ENCODE data around the gene ABCC3. TPM values are rescaled to one million over a fixed set of nuclear protein-coding genes. Genes with fewer than 3 reads are reported as not detected.

Gene ABCC3
- total RNA-seq, 2 donors from 2014 or later = 1.4 to 4.5 TPM

DNA sequence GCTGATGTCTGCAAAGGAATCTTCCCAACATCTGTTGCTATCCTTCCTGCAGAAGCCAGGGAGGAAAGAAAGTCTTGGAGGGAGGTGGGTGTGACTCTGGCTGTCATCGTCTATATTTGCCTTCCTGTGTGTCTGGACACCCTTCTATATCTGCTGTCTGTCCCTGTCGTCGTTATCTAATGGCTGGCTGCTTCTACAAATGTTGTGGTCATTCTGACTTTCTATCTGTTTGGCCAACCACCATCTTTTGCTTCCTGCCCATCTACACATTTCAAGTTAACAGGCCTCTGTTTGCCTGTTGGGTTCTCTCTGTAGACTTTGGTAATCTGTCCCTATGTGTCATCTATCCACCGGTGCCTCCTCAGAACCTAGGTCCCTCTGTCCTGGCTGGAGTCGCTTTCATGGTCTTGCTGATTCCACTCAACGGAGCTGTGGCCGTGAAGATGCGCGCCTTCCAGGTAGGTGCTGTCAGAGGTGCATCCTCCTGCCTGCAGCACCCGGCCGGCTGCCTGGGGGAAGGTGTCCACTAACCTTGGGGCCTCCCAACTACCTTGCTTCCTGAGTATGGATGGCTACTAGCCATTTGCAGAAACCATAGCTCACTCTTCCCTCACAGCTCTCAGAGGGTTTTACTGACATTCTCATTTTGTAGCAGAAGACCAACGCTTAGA lies 30.2 kb downstream of the ABCC3 start:
- Histone ChIP-seq H3K9me3 (no peaks in the 10 kb centered on the region), H3K27me3 (no peaks in the 10 kb centered on the region), H3K36me3 (no peaks in the 10 kb centered on the region), H3K4me3 (no peak overlapping the region), H3K4me1 (peaks cover 0 to 26% of the 10 kb centered on the region in 2 donors), H3K27ac (no peak overlapping the region)
- TF ChIP-seq, protein P1, sequence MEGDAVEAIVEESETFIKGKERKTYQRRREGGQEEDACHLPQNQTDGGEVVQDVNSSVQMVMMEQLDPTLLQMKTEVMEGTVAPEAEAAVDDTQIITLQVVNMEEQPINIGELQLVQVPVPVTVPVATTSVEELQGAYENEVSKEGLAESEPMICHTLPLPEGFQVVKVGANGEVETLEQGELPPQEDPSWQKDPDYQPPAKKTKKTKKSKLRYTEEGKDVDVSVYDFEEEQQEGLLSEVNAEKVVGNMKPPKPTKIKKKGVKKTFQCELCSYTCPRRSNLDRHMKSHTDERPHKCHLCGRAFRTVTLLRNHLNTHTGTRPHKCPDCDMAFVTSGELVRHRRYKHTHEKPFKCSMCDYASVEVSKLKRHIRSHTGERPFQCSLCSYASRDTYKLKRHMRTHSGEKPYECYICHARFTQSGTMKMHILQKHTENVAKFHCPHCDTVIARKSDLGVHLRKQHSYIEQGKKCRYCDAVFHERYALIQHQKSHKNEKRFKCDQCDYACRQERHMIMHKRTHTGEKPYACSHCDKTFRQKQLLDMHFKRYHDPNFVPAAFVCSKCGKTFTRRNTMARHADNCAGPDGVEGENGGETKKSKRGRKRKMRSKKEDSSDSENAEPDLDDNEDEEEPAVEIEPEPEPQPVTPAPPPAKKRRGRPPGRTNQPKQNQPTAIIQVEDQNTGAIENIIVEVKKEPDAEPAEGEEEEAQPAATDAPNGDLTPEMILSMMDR (IDR thresholded peaks at IDR 0.05) = no peak
- DNase-seq (ENCODE audit: low spot score) = no peak

DNA sequence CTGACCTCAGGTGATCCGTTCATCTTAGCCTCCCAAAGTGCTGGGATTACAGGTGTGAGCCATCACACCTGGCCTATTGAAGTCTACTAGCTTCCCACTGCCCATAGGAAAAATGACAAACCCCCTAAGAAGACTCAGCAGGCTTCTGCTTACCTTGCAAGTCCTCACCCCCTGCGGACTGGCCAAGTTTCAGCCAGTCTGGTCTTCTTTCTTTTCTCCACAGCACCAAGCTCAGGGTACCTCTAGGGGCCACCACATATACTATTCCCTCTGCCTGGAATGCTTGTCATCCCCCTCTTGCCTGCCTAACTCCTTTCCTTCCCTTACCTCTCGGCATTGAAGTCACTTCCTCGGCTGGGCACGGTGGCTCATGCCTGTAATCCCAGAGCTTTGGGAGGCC lies 31.2 kb downstream of the ABCC3 start:
- Histone ChIP-seq H3K9me3 (no peaks in the 10 kb centered on the region), H3K4me1 (peaks cover 0 to 17% of the 10 kb centered on the region in 2 donors), H3K27ac (no peak overlapping the region), H3K27me3 (no peaks in the 10 kb centered on the region), H3K4me3 (no peak overlapping the region), H3K36me3 (no peaks in the 10 kb centered on the region)
- TF ChIP-seq, protein P1 (IDR thresholded peaks at IDR 0.05) = no peak
- DNase-seq (ENCODE audit: low spot score) = no peak

DNA sequence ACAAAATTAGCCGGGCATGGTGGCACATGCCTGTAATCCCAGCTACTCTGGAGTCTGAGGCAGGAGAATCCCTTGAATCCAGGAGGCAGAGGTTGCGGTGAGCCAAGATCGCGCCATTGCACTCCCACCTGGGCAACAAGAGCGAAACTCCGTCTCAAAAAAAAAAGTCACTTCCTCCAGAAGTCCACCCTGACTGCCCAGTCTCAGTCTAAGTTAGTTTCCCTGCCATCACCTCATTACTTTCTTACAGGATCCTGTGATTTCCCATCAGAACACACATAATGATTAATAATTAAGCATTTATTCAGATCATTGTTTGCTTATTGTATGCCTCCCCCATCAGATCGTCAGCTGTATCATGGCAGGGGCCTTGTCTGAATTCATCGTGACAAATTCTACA lies 31.6 kb downstream of the ABCC3 start:
- DNase-seq (ENCODE audit: low spot score) = no peak
- Histone ChIP-seq H3K9me3 (no peaks in the 10 kb centered on the region), H3K36me3 (no peaks in the 10 kb centered on the region), H3K27me3 (no peaks in the 10 kb centered on the region), H3K27ac (no peak overlapping the region), H3K4me3 (no peak overlapping the region), H3K4me1 (peaks cover 0 to 12% of the 10 kb centered on the region in 2 donors)
- TF ChIP-seq, protein P1 (IDR thresholded peaks at IDR 0.05) = no peak

DNA sequence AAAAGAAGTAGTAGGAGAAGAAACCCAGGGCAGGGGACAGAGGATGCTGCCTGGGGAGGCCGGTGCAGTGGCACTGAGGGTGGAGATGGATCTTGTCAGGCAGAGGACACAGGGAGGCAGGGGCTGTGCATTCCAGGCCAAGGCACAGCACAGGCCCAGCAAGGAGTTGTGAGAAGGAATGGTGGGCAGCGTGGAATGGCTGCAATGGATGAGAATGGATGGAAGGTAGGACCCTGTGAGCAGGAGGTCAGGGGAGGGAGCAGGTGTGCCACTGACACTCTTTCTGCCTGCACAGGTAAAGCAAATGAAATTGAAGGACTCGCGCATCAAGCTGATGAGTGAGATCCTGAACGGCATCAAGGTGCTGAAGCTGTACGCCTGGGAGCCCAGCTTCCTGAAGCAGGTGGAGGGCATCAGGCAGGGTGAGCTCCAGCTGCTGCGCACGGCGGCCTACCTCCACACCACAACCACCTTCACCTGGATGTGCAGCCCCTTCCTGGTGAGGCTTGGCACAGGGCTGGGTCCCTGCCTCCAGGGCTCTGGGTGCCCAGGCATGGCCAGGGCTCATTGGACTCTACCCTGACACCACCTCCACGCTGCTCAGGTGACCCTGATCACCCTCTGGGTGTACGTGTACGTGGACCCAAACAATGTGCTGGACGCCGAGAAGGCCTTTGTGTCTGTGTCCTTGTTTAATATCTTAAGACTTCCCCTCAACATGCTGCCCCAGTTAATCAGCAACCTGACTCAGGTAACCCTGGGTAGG lies 32.8 kb downstream of the ABCC3 start:
- H3K27me3 ChIP-seq = no peaks in the 10 kb centered on the region
- no peak overlapping the region for H3K4me3 ChIP-seq
- H3K9me3 ChIP-seq = no peaks in the 10 kb centered on the region
- H3K27ac ChIP-seq = no peak overlapping the region
- TF ChIP-seq, protein P1 (IDR thresholded peaks at IDR 0.05) = no peak
- H3K4me1 ChIP-seq = peaks cover 0 to under 1% of the 10 kb centered on the region in 2 donors
- no peaks in the 10 kb centered on the region for H3K36me3 ChIP-seq
- DNase-seq (ENCODE audit: low spot score) = no peak

DNA sequence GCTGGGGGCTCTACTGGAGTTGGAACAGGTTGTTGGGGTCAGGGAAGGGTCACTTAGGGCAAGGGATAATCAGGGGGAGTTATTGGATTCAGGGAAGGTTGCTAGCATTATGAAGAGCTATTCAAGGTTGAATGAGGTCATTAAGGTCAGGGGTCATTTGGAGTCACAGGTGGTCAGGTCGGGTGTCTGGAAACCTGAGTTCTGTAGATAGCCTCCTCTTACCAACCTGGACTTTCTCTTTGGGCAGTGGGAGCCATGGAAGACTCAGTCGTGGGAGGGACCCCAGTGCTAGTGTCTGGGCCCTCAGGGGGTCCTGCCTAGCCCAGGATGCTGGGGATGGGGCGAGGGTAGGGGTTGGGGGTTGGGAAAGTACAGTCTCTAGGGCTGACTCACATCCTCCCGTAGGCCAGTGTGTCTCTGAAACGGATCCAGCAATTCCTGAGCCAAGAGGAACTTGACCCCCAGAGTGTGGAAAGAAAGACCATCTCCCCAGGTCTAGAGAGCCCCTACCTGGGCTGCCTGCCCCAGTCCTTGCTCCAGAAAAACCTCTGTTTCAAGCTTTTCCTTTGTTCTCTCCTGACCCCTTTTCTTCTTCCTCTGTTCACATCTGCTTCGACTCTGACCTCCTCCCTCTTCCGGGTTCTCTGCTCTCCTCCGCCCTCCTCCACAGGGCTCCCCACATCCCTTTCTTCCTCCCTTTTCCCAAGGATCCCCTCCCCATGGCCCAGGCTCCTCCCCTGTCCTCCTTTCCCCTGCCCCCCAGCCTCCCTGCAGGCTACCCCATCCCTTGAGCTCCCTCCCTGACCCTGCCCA lies 33.5 kb downstream of the ABCC3 start:
- no peak for DNase-seq (ENCODE audit: low spot score)
- Histone ChIP-seq H3K27ac (no peak overlapping the region), H3K4me1 (no peaks in the 10 kb centered on the region)

More for the DNA sequence above, 33.5 kb downstream of the ABCC3 start:
- Histone ChIP-seq H3K36me3 (no peaks in the 10 kb centered on the region), H3K27me3 (no peaks in the 10 kb centered on the region), H3K4me3 (no peak overlapping the region), H3K9me3 (no peaks in the 10 kb centered on the region)
- TF ChIP-seq, protein P1 (IDR thresholded peaks at IDR 0.05) = no peak
